PC-9 (cell line): ENCODE results near the gene PIAS1.

Experiments
- EZH2 ChIP-seq: fragments of 200-600 bp; sonication (generic); IDR thresholded peaks from 2 replicates; pipeline ENCODE4 v1.8.0; 2017; ENCODE audit warnings: antibody characterized with exemption, low read depth
- TF ChIP-seq, protein P1 (sequence below): fragments of 200-600 bp; sonication (generic); conservative IDR thresholded peaks from 2 replicates; pipeline ENCODE4 v1.6.1; 2017; ENCODE audit warnings: mixed run types, antibody characterized with exemption, mild to moderate bottlenecking, moderate library complexity

DNA sequence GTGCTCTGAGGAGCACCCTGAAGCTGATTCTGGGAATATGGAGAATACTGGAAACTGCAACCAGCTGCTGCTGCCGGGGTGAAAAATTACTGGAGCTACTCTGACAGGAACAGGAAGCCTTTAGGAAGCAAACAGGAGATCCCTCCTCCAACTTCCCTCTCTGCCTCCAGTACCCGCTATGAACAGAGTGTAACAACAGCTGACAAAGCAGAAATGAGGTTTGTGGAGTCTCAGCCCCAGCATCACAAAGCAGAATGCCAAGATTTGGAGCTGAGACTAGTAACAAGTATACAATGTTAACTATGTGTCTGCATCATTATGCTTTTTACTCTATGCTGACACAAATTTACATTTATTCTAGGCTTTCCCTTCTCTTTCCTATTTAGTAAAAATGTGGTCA lies 22.7 kb upstream of the PIAS1 start:
- TF ChIP-seq, protein P1, sequence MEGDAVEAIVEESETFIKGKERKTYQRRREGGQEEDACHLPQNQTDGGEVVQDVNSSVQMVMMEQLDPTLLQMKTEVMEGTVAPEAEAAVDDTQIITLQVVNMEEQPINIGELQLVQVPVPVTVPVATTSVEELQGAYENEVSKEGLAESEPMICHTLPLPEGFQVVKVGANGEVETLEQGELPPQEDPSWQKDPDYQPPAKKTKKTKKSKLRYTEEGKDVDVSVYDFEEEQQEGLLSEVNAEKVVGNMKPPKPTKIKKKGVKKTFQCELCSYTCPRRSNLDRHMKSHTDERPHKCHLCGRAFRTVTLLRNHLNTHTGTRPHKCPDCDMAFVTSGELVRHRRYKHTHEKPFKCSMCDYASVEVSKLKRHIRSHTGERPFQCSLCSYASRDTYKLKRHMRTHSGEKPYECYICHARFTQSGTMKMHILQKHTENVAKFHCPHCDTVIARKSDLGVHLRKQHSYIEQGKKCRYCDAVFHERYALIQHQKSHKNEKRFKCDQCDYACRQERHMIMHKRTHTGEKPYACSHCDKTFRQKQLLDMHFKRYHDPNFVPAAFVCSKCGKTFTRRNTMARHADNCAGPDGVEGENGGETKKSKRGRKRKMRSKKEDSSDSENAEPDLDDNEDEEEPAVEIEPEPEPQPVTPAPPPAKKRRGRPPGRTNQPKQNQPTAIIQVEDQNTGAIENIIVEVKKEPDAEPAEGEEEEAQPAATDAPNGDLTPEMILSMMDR, result no peak
- TF ChIP-seq EZH2, result no peak
